Measurements from ENCODE around the gene INCA1.
"Not testable (repeated sequence)": the region's sequence is repeated elsewhere in the genome, so short reads cannot be mapped to it uniquely, and the experiment has no call there.

Gene INCA1, protein sequence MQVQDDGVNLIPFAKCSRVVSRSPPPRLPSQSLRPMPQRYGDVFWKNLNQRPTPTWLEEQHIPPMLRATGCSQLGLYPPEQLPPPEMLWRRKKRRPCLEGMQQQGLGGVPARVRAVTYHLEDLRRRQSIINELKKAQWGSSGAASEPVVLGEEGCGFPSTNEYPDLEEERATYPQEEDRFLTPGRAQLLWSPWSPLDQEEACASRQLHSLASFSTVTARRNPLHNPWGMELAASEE

DNA sequence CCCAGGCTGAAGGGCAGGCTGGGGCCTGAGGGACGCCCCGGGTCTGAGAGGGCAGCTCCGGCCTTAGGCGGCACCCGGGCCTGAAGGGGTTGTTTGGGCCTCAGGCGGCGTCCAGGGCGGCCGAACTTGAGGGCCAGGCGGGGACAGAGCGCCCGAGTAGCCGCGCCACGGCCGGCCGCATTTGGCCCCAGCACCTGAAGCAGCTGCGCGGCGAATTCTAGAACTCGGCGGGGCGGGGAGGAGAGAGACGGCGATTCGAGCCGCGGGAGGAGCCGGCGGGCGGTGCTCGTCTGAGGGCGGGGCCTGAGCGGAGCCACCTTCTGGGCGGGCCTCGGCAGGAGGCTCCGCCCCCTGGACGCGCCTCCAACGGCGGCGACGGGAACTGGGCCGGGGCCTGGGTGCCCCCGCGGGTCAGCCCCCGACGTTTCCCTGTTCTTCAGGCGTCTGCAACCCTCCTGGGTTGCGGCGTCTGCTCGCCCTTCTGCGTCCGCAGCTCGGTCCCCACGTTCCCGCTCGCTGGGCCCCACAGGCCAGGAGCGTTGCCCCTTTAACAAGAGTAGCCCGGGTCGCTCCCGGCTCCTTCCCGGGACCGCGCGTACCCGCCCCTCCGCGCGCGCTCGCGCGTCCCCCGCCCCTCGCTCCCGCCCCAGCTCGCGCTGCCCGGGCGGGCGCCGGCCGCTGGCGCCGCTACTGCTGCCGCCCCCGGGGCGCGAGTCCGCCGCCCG is at the start of gene INCA1, which contains the start of gene KIF1C:
Gene INCA1 (minus strand): TSS at position 221 of the 725 bp plus-strand sequence. CDS start 3,085 bp downstream, outside the sequence.
Gene KIF1C (plus strand): TSS at position 649 of the 725 bp plus-strand sequence. CDS start 2,297 bp downstream, outside the sequence.
- DNase-seq (ENCODE audit: low spot score): peak; percentile 90

- no peak for DNase-seq (ENCODE audit: low spot score)
These were observed 48.2 kb upstream of the INCA1 start for GRCh38 chr17:5045496-5045895.

DNA sequence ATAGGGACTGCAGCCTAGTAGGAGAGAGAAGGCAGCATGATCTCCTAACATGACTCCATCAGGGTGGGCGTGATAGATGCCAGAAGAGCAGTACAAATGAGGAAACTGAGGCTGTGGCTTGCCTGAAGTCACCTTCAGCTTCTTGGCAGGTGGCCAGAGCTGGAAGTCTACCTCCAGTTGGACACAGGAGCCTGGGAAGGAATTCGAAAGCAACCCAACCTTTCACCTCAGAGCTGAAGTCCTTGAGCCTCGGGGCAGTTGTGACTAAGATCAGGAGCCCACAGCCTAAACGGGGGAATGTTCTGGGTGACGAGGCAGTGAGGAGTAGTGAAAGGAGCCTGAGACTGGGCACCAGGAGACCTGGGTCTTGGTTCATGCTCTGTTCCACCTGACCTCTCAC is 47.3 kb upstream of the INCA1 start:
- no peak for DNase-seq (ENCODE audit: low spot score)

GRCh38 chr17:5043524-5043923 is 46.2 kb upstream of the INCA1 start:
- DNase-seq (ENCODE audit: low spot score): no peak

DNA sequence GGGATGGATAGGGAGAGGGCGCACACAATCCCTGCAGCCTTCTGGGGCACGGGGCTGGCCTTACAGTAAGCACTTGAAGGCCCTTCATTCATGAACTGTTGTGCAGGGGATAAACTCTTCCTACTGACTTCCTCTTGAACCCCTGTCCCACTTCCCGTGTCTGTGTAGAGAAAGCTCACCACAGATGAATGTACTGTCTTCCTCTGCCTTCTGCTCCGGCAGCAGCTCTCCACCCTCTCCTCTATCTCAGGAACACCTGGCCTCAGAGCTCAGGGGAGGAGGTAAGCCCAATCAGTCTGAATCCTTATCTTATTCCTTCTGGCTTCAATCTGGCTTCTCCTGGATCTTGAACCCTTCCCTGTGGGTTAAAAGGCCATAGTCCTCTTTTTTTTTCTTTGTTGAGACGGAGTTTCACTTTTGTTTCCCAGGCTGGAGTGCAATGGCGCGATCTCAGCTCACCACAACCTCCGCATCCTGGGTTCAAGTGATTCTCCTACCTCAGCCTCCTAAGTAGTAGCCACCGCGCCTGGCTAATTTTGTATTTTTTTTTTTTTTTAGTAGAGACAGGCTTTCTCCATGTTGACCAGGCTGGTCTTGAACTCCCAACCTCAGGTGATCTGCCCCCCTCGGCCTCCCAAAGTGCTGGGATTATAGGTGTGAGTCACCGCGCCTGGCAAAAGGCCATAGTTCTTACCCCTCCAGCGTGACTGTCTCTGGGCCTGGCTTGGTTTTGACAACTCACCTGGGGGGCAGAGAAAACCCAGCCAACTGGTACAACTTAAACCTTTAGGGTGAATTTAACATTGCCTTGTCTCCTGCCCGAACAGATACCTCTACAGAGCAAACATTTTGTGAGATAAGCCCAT is 45.1 kb upstream of the INCA1 start:
- DNase-seq (ENCODE audit: low spot score): no peak

- DNase-seq (ENCODE audit: low spot score): no peak
These were observed 38.0 kb upstream of the INCA1 start, which contains the start of gene SLC52A1 for GRCh38 chr17:5035315-5035714. SLC52A1 (minus strand) TSS chr17:5035426; CDS start chr17:5034606, 820 bp downstream.

GRCh38 chr17:5034651-5035050 is 37.3 kb upstream of the INCA1 start:
- DNase-seq (ENCODE audit: low spot score): no peak

DNA sequence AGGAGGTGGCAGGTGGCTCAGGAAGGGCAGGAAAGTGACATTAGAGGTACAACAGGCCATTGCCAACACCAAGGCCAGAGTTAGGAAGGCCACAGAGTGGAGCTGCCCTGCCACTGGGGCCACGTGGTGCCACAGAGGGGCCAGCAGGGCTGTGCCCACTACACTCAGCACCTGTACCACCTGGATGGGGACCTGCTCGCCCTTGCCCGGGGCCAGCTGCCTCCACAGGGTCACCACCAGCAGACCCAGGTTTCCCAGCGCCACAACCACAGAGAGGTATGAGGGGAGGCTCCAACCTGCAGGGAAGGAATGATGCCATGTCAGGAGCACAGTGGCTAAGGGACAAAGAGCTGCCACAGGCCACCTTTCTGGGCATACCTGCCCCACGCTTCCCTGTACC is 36.7 kb upstream of the INCA1 start:
- DNase-seq (ENCODE audit: low spot score): no peak

DNA sequence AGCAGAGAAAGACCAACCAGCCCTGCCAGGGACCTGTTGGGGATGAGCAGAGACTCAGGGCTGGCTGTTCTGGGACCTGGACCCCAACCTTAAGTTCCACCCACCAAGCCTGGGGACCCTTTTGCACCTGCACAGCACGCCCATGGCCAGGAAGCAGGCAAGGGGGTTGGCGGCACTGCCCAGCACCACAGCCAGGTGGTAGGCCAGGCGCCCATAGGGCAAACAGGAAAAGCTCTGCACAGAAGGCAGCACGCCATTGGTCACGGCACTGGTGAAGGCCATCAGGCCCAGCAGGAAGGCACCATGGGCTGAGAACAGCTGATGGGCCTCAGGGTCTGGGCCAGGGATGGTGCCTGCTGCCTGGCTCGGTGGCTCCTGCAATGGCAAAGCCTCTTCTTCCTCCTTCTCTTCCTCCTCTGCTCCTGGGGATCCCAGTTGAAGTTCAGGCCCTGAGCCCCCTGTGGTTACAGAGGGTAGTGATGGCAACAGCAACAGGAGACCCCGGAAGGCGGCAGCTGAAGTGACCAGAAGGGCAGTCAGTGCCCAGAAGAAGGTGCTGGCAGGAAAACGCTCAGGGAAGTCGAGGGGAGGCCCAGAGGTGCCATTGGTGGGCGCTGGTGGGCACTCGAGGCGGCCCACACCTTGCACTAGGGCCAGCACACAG is 36.2 kb upstream of the INCA1 start:
- no peak for DNase-seq (ENCODE audit: low spot score)

GRCh38 chr17:5032865-5033264 is 35.5 kb upstream of the INCA1 start:
- DNase-seq (ENCODE audit: low spot score): no peak

GRCh38 chr17:5031365-5032082 is 34.2 kb upstream of the INCA1 start:
- peak; percentile 73 for DNase-seq (ENCODE audit: low spot score)

DNA sequence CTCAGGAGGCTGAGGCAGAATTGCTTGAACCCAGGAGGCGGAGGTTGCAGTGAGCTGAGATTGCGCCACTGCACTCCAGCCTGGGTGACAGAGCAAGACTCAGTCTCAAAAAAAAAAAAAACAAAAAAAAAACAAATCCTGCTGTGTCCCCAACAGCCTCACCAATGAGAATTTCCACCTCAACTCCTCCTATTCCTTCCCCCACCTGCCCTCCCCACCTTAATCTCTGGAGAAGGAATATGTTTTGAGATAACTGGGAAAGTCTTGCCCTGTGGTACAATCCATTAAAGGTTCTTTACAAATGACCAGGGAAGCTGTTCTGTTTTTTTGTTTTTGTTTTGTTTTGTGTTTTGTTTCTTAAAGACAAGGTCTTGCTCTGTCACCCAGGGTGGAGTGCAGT is 32.8 kb upstream of the INCA1 start:
- not testable (repeated sequence) for DNase-seq (ENCODE audit: low spot score)

- peak; percentile 16 for DNase-seq (ENCODE audit: low spot score)
These were observed 30.6 kb upstream of the INCA1 start for GRCh38 chr17:5027916-5028315.

DNA sequence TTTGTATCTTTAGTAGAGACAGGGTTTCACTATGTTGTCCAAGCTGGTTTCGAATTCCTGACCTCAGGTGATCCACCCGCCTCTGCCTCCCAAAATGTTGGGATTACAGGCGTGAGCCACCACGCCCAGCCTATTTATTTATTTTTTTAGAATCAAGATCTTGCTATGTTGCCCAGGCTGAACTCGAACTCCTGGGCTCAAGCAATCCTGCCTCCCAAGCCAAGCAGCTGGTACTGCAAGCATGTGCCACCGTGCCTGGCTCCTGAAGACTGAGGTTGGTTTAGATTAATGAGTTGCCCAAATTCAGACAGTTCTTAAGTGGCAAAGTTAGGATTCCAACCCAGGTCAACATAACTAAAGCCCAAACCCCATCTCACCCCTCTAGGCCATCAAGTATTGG is 30.0 kb upstream of the INCA1 start:
- DNase-seq (ENCODE audit: low spot score): no peak

DNA sequence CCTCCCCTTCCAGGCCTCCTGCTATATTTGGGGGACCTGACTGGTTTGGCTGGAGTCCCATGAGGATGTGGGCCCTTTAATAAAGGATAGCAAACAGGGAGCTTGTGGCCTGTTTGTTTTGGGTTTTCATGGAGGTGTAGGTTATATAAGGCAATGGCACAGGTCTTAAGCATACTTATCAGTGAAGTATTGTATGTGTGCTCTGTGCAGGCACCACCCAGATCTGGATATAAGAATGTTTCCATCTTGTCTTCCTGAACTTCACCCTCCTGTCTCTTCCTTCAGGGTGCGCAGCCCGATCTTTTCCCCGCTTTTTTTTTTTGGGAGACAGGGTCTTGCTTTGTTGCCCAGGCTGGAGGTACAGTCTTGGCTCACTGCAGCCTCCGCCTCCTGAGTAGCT is 27.3 kb upstream of the INCA1 start:
- no peak for DNase-seq (ENCODE audit: low spot score)

DNA sequence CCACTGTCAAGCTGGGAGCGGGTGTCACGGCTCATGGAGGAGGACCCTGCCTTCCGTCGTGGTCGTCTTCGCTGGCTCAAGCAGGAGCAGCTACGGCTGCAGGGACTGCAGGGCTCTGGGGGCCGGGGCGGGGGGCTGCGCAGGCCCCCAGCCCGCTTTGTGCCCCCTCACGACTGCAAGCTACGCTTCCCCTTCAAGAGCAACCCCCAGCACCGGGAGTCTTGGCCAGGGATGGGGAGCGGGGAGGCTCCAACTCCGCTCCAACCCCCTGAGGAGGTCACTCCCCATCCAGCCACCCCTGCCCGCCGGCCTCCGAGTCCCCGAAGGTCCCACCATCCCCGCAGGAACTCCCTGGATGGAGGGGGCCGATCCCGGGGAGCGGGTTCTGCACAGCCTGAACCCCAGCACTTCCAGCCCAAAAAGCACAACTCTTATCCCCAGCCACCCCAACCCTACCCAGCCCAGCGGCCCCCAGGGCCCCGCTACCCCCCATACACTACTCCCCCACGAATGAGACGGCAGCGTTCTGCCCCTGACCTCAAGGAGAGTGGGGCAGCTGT is 26.3 kb upstream of the INCA1 start:
- DNase-seq (ENCODE audit: low spot score): no peak

DNA sequence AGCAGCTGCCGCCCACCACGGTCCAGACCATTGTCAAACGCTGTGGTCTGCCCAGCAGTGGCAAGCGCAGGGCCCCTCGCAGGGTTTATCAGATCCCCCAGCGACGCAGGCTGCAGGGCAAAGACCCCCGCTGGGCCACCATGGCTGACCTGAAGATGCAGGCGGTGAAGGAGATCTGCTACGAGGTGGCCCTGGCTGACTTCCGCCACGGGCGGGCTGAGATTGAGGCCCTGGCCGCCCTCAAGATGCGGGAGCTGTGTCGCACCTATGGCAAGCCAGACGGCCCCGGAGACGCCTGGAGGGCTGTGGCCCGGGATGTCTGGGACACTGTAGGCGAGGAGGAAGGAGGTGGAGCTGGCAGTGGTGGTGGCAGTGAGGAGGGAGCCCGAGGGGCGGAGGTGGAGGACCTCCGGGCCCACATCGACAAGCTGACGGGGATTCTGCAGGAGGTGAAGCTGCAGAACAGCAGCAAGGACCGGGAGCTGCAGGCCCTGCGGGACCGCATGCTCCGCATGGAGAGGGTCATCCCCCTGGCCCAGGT is 24.9 kb upstream of the INCA1 start:
- DNase-seq (ENCODE audit: low spot score): no peak

- DNase-seq (ENCODE audit: low spot score): no peak
These were observed 23.2 kb upstream of the INCA1 start for GRCh38 chr17:5020502-5021023.

GRCh38 chr17:5019475-5019956 is 22.2 kb upstream of the INCA1 start:
- no peak for DNase-seq (ENCODE audit: low spot score)

DNA sequence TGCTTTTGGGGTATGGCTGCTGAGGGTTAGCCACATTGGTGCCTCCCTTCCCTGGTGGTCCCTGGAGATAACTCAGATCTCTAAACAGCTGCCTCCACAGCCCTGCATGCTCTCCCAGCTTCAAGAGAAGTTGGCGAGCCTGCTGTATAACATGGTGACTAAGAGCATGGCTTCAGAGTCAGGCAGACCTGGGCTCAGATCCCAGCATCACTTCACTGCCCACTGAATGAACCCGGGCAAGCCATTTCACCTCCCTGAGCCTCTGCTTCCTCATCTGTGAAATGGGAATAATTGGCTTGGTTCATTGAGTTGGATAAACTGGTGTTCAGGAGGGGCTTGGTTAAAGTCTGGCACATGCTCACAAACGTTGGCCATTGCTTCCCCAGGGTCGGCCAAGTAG is 17.0 kb upstream of the INCA1 start:
- no peak for DNase-seq (ENCODE audit: low spot score)
